ENCODE results near the gene KCNMB1.
A peak's percentile ranks its signal among the peaks of the same experiment; 100 is the strongest.

The KCNMB1 gene

GRCh38 chr5:170372971-170373370 lies 16.2 kb downstream of the KCNMB1 start:
- no peak for DNase-seq

- no peak for DNase-seq
Measured at GRCh38 chr5:170368586-170368985, 20.6 kb downstream of the KCNMB1 start.

GRCh38 chr5:170366276-170366675 lies 22.9 kb downstream of the KCNMB1 start:
- DNase-seq: no peak

- no peak for DNase-seq
Measured at GRCh38 chr5:170365831-170366230, 23.3 kb downstream of the KCNMB1 start.

GRCh38 chr5:170365011-170365410 lies 24.2 kb downstream of the KCNMB1 start:
- DNase-seq: no peak

GRCh38 chr5:170363671-170364070 lies 25.5 kb downstream of the KCNMB1 start:
- peak; percentile 53 for DNase-seq

- no peak for DNase-seq
Measured at GRCh38 chr5:170362656-170363055, 26.5 kb downstream of the KCNMB1 start.

GRCh38 chr5:170362102-170362501 lies 27.1 kb downstream of the KCNMB1 start:
- DNase-seq: no peak

DNA sequence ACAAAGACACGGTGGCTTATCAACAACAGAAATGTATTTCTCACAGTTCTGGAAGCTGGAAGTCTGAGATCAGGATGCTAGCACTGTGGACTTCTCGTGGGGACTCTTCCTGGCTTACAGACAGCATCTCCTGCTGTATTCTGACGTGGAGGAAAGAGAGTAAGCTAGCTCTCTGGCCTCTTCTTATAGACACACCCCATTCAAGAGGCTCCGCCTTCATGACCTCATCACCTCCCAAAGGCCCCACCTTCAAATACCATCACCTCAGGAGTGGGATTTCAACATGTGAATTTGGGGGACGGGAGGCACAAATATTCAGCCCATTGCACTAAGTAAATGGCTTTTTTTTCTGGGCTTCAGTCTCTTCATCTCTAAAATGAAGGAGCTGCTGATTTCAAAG lies 27.6 kb downstream of the KCNMB1 start:
- DNase-seq: no peak

GRCh38 chr5:170361116-170361515 lies 28.1 kb downstream of the KCNMB1 start:
- DNase-seq: no peak

- DNase-seq: peak; percentile 35
Measured at GRCh38 chr5:170360709-170361108, 28.5 kb downstream of the KCNMB1 start.

DNA sequence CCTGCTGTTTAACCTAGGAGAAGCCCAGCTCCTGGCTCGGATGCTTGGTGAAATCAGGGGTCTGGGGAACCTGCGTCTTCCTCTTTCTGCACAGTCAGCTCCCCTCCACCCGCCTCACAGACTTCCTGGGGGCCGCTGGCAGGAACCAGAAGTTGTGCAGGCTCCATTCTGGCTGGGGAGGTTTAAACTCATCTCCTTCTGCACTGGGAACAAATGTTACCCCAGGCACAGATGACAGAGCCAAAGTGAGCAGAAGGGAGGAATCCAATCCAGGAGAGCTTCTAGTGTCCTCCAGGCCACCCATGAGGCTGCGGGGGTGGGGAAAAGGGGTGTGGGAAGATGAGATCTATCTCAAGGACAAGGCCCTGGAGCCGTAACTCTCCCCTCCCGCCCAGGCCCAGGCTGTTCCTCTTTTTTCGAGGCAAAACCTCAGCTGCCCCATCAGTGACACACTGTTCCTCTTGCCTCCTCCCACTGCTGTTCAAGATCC lies 31.2 kb downstream of the KCNMB1 start:
- peak; percentile 68 for DNase-seq

DNA sequence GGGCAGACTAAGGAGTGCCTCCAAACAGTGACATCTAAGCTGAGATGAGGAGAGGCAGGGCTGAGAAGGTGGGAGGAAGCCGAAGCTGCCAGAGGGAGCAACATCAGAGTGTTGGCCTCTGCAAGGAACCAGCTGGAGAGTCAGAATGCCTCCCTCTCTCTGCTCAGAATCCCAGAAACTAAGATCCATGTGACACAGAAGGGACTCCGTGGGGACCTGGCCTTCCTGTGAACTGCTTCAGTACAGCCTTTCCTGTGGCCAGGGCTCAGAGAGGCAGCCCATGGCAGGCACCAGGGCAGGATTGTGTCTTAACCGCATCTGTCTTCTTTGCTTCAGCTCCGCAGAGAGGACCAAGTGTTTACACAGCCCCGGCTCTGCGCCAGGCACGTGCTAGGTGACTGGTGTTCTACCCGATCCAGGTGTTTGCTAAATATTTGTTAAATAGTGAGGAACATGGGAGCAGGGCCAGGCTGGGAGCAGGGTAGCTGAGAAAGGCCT lies 33.5 kb downstream of the KCNMB1 start:
- DNase-seq: no peak

- no peak for DNase-seq
Measured at GRCh38 chr5:170353961-170354360, 35.2 kb downstream of the KCNMB1 start.

DNA sequence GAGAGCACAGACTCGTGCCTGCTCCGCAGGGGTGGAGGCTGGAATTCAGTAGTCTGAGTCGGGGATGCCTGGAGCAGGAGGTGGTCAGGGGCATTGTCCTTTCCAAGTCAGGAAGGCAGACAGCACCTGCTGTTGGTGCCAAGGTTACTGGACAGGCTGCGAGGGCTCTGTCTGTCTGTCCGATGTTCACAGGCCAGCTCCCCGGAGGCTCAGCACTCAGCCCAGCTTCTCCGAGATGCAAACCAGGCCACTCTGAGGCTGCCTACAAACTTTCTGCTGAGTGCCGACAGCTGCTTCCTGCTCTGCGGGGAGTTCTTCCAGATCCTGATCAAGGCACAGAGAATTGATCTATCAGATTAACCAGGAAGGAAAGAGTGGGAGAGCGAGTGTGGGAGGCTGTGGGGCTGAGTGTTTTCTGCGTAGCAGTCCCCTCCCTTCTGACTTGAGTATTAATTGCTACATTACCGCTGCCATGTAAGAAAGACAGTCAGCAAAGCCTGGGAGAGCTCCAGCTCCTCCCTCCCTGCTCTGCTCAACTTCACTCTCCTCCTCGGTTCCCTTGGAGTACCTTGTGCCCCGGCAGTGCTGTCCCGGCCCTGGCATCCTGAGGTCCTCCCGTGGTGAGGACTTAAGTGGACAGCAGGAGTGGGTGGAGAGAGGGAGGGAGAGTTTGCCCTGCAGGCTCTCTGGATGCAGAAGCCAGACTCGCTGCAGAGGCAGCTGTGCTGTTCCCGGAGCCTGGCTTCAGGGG lies 36.0 kb downstream of the KCNMB1 start:
- no peak for DNase-seq

GRCh38 chr5:170348137-170348633 lies 41.0 kb downstream of the KCNMB1 start:
- no peak for DNase-seq

DNA sequence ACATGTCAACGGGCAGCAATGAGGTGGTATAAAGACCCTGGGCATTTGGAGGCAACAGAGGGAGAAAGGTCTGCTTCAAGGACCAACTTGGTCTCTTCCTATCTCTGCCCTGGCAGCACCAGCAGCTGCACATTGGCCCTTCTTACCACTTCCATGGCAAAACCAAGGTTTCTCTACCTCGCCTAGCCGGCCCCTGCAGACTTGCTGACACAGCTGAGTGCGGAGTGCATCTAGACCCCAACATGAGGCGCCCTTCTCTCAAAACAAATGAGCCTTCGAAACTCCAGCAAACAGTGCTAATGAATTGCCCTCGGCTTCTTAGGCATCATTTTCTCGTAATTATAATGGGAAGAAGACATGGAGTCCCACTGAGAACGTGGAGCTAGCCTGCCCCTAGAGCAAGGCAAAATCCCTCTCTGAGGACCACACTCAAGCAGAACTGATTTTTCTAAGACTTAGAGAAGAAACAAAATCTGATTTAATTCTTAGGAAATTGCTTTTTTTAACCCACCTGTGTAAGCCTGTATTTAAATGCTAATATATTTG lies 42.1 kb downstream of the KCNMB1 start:
- DNase-seq: no peak

- no peak for DNase-seq
Measured at GRCh38 chr5:170345971-170346370, 43.2 kb downstream of the KCNMB1 start.

- no peak for DNase-seq
Measured at GRCh38 chr5:170343177-170343576, 46.0 kb downstream of the KCNMB1 start.

- no peak for DNase-seq
Measured at GRCh38 chr5:170342153-170342725, 46.9 kb downstream of the KCNMB1 start.

GRCh38 chr5:170341545-170341944 lies 47.6 kb downstream of the KCNMB1 start:
- no peak for DNase-seq

GRCh38 chr5:170339780-170340167 lies 49.4 kb downstream of the KCNMB1 start:
- DNase-seq: no peak

GRCh38 chr5:170338933-170339779 lies 50.0 kb downstream of the KCNMB1 start:
- peak; percentile 80 for DNase-seq

Data from CD4-positive, alpha-beta T cell treated with Interleukin-15 for 1 hour (primary cell).